Naive thymus-derived CD8-positive, alpha-beta T cell (primary cell): ENCODE results near the gene PTPRT. TPM values are rescaled to one million over a fixed set of nuclear protein-coding genes. Genes with fewer than 3 reads are reported as not detected.

Experiments used
- ATAC-seq, 2 donors: fragments of 150-1000 bp; cut with Tn5 transposase in 1 of 2; sonication (Bioruptor Pico), chemical (Tn5 transposase) in 1 of 2; 1 replicate in 1 of 2; 2 replicates in 1 of 2; pipeline ENCODE4 v1.10.0; 2021; ENCODE audit warnings: mild to moderate bottlenecking in 2 of 2, moderate library complexity in 2 of 2
- POLR2A ChIA-PET: fragments of 350-600 bp; sonication (Branson Sonifier 250); formaldehyde crosslinking; loops from one replicate; lab custom pipeline; 2021; ENCODE audit warnings: antibody characterized with exemption; lab: Charles Lee
- DNase-seq, 10 donors: peaks; one replicate each; pipeline versions ENCODE4 v3.0.0 to v3.0.0-alpha.2; 2020 to 2022
- H3K27ac Mint-ChIP-seq, 10 donors: one replicate each; pipeline ENCODE4 v1.8.0; 2020 to 2022; ENCODE audit warnings: mild to moderate bottlenecking in 10 of 10, mixed read lengths in 10 of 10, moderate library complexity in 4 of 10, inconsistent platforms in 1 of 10
- H3K27me3 Mint-ChIP-seq, 5 donors: one replicate each; pipeline ENCODE4 v1.8.0; 2021 to 2022; ENCODE audit warnings: mixed read lengths in 5 of 5
- H3K36me3 Mint-ChIP-seq, 3 donors: one replicate each; pipeline ENCODE4 v1.8.0; 2020 to 2022; ENCODE audit warnings: mixed read lengths in 3 of 3, mild to moderate bottlenecking in 2 of 3, inconsistent platforms in 1 of 3
- H3K4me1 Mint-ChIP-seq, 4 donors: one replicate each; pipeline ENCODE4 v1.8.0; 2021 to 2022; ENCODE audit warnings: mixed read lengths in 4 of 4
- H3K4me3 Mint-ChIP-seq, 10 donors: one replicate each; pipeline ENCODE4 v1.8.0; 2020 to 2022; ENCODE audit warnings: mild to moderate bottlenecking in 10 of 10, mixed read lengths in 10 of 10, moderate library complexity in 6 of 10, inconsistent platforms in 1 of 10
- H3K9me3 Mint-ChIP-seq, 9 donors: one replicate each; pipeline ENCODE4 v1.8.0; 2020 to 2022; ENCODE audit warnings: mixed read lengths in 9 of 9, mild to moderate bottlenecking in 3 of 9, inconsistent platforms in 1 of 9, moderate library complexity in 1 of 9
- polyA plus RNA-seq, 3 donors: library from polyadenylated mRNA; unstranded; fragments of 300-500 nt; fragmentation: Illumina TruSeq; gene quantifications; one replicate each; pipeline ENCODE4 v1.2.3, GENCODE V29; 2021
- total RNA-seq, 8 experiments: library from RNA in 2 of 8; stranded (reverse) in 2 of 8; gene quantifications; one replicate each; pipeline ENCODE4 v1.2.3 and lab custom pipeline; 2021 to 2026

PTPRT gene
- total and polyA plus RNA-seq, 5 experiments from 2014 or later = not detected

- no peak for ATAC-seq
- H3K4me1 Mint-ChIP-seq = no peaks in the 10 kb centered on the region
- H3K27me3 Mint-ChIP-seq = no peaks in the 10 kb centered on the region
- no peaks in the 10 kb centered on the region for H3K36me3 Mint-ChIP-seq
- H3K27ac Mint-ChIP-seq = no peak overlapping the region
- peaks cover 0 to 3% (median 0%) of the 10 kb centered on the region in 9 donors for H3K9me3 Mint-ChIP-seq
- H3K4me3 Mint-ChIP-seq = no peak overlapping the region
- POLR2A ChIA-PET = no interaction called here
- DNase-seq = no peak
Measured at GRCh38 chr20:42063141-42063540, 1126.6 kb downstream of the PTPRT start.

DNA sequence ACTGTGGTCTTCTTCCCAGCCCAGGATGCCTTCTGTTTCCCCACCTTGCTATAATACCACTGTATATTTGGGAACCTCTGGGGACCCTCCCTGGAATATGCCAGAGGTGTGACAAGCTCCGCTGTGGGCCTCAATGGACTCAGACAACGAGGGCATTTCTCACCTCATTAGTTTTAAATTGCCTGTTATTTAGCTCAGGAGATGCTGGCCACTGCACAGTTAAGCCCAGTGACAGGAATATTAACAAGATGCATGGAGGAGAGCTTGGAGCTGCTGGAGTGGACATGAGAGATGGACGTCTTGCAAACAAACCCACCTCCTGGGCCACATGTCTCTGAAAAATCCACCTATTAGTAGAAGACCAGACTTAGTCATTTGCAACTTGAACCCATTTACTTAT lies 1136.4 kb downstream of the PTPRT start:
- POLR2A ChIA-PET = no interaction called here
- Mint-ChIP-seq H3K27ac (no peak overlapping the region), H3K36me3 (no peaks in the 10 kb centered on the region), H3K9me3 (peaks cover 0 to 2% (median 0%) of the 10 kb centered on the region in 9 donors), H3K4me1 (no peaks in the 10 kb centered on the region), H3K27me3 (peaks cover 0 to 12% (median 0%) of the 10 kb centered on the region in 5 donors), H3K4me3 (no peak overlapping the region)
- DNase-seq (no peak), ATAC-seq (no peak)

GRCh38 chr20:42051921-42052320 lies 1137.8 kb downstream of the PTPRT start:
- H3K27ac Mint-ChIP-seq = no peak overlapping the region
- H3K4me3 Mint-ChIP-seq = no peak overlapping the region
- POLR2A ChIA-PET = no interaction called here
- H3K9me3 Mint-ChIP-seq = peaks cover 0 to 2% (median 0%) of the 10 kb centered on the region in 9 donors
- no peaks in the 10 kb centered on the region for H3K36me3 Mint-ChIP-seq
- H3K27me3 Mint-ChIP-seq = peaks cover 0 to 12% (median 0%) of the 10 kb centered on the region in 5 donors
- ATAC-seq = no peak
- H3K4me1 Mint-ChIP-seq = no peaks in the 10 kb centered on the region
- DNase-seq = no peak

DNA sequence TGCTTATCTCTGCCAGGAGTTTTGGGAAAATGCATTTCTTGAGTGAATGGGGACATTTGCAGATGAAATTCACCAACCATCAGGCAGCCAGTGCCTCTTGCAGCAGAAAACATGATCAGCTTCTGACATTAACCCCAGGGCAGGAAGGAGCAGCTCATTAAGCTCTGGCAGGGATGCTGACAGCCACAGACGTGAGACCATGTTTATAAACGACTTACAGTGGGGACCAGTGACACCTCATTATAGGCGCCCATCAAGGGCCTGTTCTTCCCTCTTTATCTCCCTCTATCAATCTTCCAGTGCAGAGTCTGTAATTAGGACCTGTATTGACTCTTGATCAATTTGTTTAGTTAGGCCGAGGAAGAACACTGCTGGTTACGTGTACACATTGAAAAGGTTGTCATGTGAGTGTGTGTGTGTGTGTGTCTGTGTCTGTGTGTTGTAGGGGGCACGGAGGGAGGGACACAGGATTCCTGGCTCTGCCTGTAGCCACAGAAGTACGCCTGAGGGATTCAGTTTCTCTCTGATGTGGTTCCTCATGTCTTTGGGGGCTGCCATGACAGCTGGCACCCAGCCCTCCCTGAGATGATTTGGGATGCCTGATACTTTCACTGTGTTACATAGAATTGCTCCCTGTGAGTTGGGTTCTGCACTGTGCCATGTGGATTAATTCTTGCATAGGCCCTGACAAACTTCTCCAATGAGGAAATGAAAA lies 1143.2 kb downstream of the PTPRT start:
- ATAC-seq = no peak
- Mint-ChIP-seq H3K36me3 (no peaks in the 10 kb centered on the region), H3K4me3 (no peak overlapping the region), H3K9me3 (peaks cover 0 to 2% (median 0%) of the 10 kb centered on the region in 9 donors), H3K4me1 (no peaks in the 10 kb centered on the region), H3K27me3 (peaks cover 0 to 18% (median 2%) of the 10 kb centered on the region in 5 donors), H3K27ac (no peak overlapping the region)
- DNase-seq = no peak
- POLR2A ChIA-PET = no interaction called here

- Mint-ChIP-seq H3K4me3 (no peak overlapping the region), H3K36me3 (no peaks in the 10 kb centered on the region), H3K27me3 (peaks cover 0 to 12% (median 4%) of the 10 kb centered on the region in 5 donors), H3K4me1 (no peaks in the 10 kb centered on the region), H3K9me3 (no peaks in the 10 kb centered on the region), H3K27ac (no peak overlapping the region)
- POLR2A ChIA-PET = no interaction called here
- ATAC-seq = no peak
- no peak for DNase-seq
Measured at GRCh38 chr20:42043921-42044320, 1145.8 kb downstream of the PTPRT start.

GRCh38 chr20:42041000-42041565 lies 1148.6 kb downstream of the PTPRT start:
- H3K36me3 Mint-ChIP-seq = no peaks in the 10 kb centered on the region
- POLR2A ChIA-PET = no interaction called here
- no peak overlapping the region for H3K4me3 Mint-ChIP-seq
- no peak for DNase-seq
- H3K9me3 Mint-ChIP-seq = peaks cover 0 to 9% (median 0%) of the 10 kb centered on the region in 9 donors
- H3K27ac Mint-ChIP-seq = no peak overlapping the region
- no peaks in the 10 kb centered on the region for H3K4me1 Mint-ChIP-seq
- no peak for ATAC-seq
- H3K27me3 Mint-ChIP-seq = peaks cover under 1 to 12% (median 2%) of the 10 kb centered on the region in 5 donors

DNA sequence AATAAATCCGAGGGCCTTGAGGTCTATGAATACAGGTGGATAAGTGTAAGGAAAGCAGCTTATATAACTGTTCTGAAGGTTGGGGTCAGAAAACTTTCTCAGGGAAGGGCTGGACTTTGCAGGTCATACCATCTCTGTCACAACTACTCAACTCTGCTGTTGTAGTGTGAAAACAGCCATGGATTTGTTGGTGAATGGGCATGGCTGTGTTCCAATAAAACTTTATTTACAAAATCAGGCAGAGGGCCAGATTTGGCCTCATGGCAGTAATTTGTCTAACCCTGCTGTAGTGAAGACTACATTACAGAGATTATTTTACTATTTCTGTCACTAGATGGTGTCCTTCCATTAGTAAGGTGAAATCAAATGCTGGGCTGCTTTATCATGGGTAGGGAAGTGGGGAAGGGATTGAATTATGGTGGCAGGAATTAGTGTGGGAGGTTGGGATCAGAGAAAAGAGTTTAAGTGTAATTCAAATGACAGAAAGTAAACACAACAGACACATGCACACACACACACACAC lies 1161.9 kb downstream of the PTPRT start:
- POLR2A ChIA-PET = no interaction called here
- H3K27ac Mint-ChIP-seq = no peak overlapping the region
- H3K4me1 Mint-ChIP-seq = no peaks in the 10 kb centered on the region
- peaks cover 0 to 16% (median 1%) of the 10 kb centered on the region in 9 donors for H3K9me3 Mint-ChIP-seq
- H3K27me3 Mint-ChIP-seq = peaks cover 2 to 16% (median 6%) of the 10 kb centered on the region in 5 donors
- no peak for ATAC-seq
- no peak overlapping the region for H3K4me3 Mint-ChIP-seq
- no peaks in the 10 kb centered on the region for H3K36me3 Mint-ChIP-seq
- no peak for DNase-seq

DNA sequence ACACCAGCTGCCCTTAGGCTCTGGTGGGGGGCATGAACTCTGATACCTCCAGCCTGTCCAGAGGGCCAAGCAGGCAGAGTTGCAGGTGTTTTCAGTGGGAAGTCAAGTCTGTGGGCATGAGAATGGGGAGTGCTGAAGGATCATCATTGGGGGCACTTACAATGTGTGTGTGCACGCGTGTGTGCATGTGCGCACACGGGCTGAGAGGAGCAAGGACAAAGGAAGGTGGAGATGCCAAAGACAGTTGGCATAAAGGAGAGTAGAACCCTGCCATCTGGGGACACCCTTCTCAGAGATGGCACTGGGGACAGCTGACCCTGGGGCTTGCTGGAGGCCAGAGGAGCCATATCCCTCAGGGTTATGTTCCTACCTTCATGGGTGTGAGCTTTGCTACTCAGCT lies 1163.1 kb downstream of the PTPRT start:
- POLR2A ChIA-PET = no interaction called here
- peaks cover 2 to 16% (median 6%) of the 10 kb centered on the region in 5 donors for H3K27me3 Mint-ChIP-seq
- DNase-seq = no peak
- no peaks in the 10 kb centered on the region for H3K4me1 Mint-ChIP-seq
- H3K36me3 Mint-ChIP-seq = no peaks in the 10 kb centered on the region
- no peak for ATAC-seq
- no peak overlapping the region for H3K4me3 Mint-ChIP-seq
- H3K9me3 Mint-ChIP-seq = peaks cover 0 to 18% (median 3%) of the 10 kb centered on the region in 9 donors
- H3K27ac Mint-ChIP-seq = no peak overlapping the region

DNA sequence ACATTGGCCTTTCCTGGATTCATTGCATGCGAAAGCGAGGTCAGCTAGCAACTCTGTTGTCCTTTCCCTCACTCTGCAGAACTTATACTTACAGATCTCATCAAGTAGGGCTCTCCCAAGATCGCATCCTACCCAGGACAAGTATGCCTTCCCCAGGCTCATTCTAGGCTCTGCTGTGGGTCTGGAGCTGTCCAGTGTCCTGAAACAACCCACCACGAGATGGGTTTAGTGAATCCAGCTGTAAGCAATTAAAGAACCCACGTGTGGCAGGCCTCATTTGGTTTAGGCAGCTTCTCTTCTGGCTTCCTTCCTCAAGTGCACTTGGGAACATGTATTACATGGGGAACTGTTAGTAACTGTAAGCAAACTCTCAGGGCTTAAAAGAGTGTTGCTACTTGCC lies 1165.1 kb downstream of the PTPRT start:
- H3K4me3 Mint-ChIP-seq = no peak overlapping the region
- no peaks in the 10 kb centered on the region for H3K4me1 Mint-ChIP-seq
- H3K9me3 Mint-ChIP-seq = peaks cover 0 to 23% (median 4%) of the 10 kb centered on the region in 9 donors
- H3K27ac Mint-ChIP-seq = no peak overlapping the region
- peaks cover 2 to 16% (median 6%) of the 10 kb centered on the region in 5 donors for H3K27me3 Mint-ChIP-seq
- no peaks in the 10 kb centered on the region for H3K36me3 Mint-ChIP-seq
- DNase-seq (no peak), ATAC-seq (no peak)
- POLR2A ChIA-PET = no interaction called here
